IPS-20b (cell line): ENCODE data around the gene NAA40.
"Not testable (repeated sequence)": the region's sequence is repeated elsewhere in the genome, so short reads cannot be mapped to it uniquely, and the experiment has no call there.

ENCODE experiments used
- H3K27ac ChIP-seq: one replicate; pipeline ENCODE4 v1.5.1; 2013; ENCODE audit warnings: low read length
- H3K27me3 ChIP-seq: 2 replicates; pipeline ENCODE4 v1.6.1; 2013; ENCODE audit warnings: mild to moderate bottlenecking, low read length, inconsistent platforms; ENCODE audit not compliant: insufficient read depth
- H3K36me3 ChIP-seq: 2 replicates; pipeline ENCODE4 v1.6.1; 2013; ENCODE audit warnings: low read depth, mild to moderate bottlenecking, inconsistent platforms, low read length, moderate library complexity; ENCODE audit not compliant: insufficient read depth
- H3K4me1 ChIP-seq: 2 replicates; pipeline ENCODE4 v1.6.1; 2013; ENCODE audit warnings: mild to moderate bottlenecking, control low read depth, inconsistent platforms, low read length, moderate library complexity; ENCODE audit not compliant: insufficient read depth
- H3K4me3 ChIP-seq: 2 replicates; pipeline ENCODE4 v1.5.1; 2013; ENCODE audit warnings: mild to moderate bottlenecking, low read length, inconsistent platforms
- H3K9ac ChIP-seq: 2 replicates; pipeline ENCODE4 v1.6.1; 2013; ENCODE audit warnings: low read depth, mild to moderate bottlenecking, inconsistent platforms, low read length, moderate library complexity
- H3K9me3 ChIP-seq: 2 replicates; pipeline ENCODE4 v1.6.1; 2013; ENCODE audit warnings: mild to moderate bottlenecking, low read depth, low read length, inconsistent platforms; ENCODE audit not compliant: insufficient read depth

NAA40 gene

GRCh38 chr11:63973912-63974258, 35.1 kb downstream of the NAA40 start:
- peaks cover 21% of the 10 kb centered on the region for H3K27me3 ChIP-seq
- H3K4me3 ChIP-seq = peak overlapping the region; percentile 42; the same call in 1 of the 2 replicates
- not testable (repeated sequence) for H3K9me3 ChIP-seq, H3K36me3 ChIP-seq, H3K27ac ChIP-seq
- H3K9ac ChIP-seq = peak overlapping the region; percentile 42; the same call in 1 of the 2 replicates
- H3K4me1 ChIP-seq = peaks cover 14% of the 10 kb centered on the region

GRCh38 chr11:63974259-63975143, 35.7 kb downstream of the NAA40 start, which contains the start of gene COX8A:
Gene COX8A (plus strand): TSS chr11:63974620. CDS start chr11:63974681, 61 bp downstream.
- H3K9me3 ChIP-seq = no peaks in the 10 kb centered on the region

GRCh38 chr11:63978551-63979239, 39.9 kb downstream of the NAA40 start:
- Histone ChIP-seq H3K9me3 (no peaks in the 10 kb centered on the region), H3K27ac (peak overlapping the region; percentile 86), H3K9ac (peak overlapping the region; percentile 70), H3K27me3 (no peaks in the 10 kb centered on the region), H3K4me3 (peak overlapping the region; percentile 49; the same call in 1 of the 2 replicates), H3K4me1 (peaks cover 18% of the 10 kb centered on the region), H3K36me3 (peaks cover 7% of the 10 kb centered on the region)

More at GRCh38 chr11:63974259-63975143, 35.7 kb downstream of the NAA40 start, which contains the start of gene COX8A:
- Histone ChIP-seq H3K4me3 (peak within 1 kb of the TSS; percentile 97), H3K9ac (peak within 1 kb of the TSS; percentile 97), H3K27ac (peak within 1 kb of the TSS; percentile 98), H3K27me3 (peaks cover 15% of the 10 kb centered on the region), H3K4me1 (peaks cover 18% of the 10 kb centered on the region), H3K36me3 (peaks cover 7% of the 10 kb centered on the region)

- H3K9me3 ChIP-seq = no peaks in the 10 kb centered on the region
- H3K36me3 ChIP-seq = peaks cover 7% of the 10 kb centered on the region
- H3K9ac ChIP-seq = peak overlapping the region; percentile 70; the same call in 1 of the 2 replicates
- peaks cover 18% of the 10 kb centered on the region for H3K4me1 ChIP-seq
- peak overlapping the region; percentile 86 for H3K27ac ChIP-seq
- no peaks in the 10 kb centered on the region for H3K27me3 ChIP-seq
- peak overlapping the region; percentile 49; the same call in 1 of the 2 replicates for H3K4me3 ChIP-seq
Measured at GRCh38 chr11:63979426-63979825, 40.6 kb downstream of the NAA40 start.

GRCh38 chr11:63985812-63986155, 47.0 kb downstream of the NAA40 start:
- Histone ChIP-seq H3K27ac (peak overlapping the region; percentile 12), H3K9ac (peak overlapping the region; percentile 96; the same call in 1 of the 2 replicates), H3K4me1 (peaks cover 12% of the 10 kb centered on the region), H3K27me3 (no peaks in the 10 kb centered on the region), H3K4me3 (peak overlapping the region; percentile 75), H3K36me3 (peaks cover 30% of the 10 kb centered on the region), H3K9me3 (no peaks in the 10 kb centered on the region)

- H3K27me3 ChIP-seq = no peaks in the 10 kb centered on the region
- peak within 1 kb of the TSS; percentile 75 for H3K4me3 ChIP-seq
- H3K27ac ChIP-seq = peak within 1 kb of the TSS; percentile 97
- H3K9ac ChIP-seq = peak within 1 kb of the TSS; percentile 96
- H3K9me3 ChIP-seq = no peaks in the 10 kb centered on the region
- peaks cover 36% of the 10 kb centered on the region for H3K36me3 ChIP-seq
- H3K4me1 ChIP-seq = peaks cover 12% of the 10 kb centered on the region
Measured at GRCh38 chr11:63986156-63986931, 47.5 kb downstream of the NAA40 start, which contains the start of gene OTUB1. Gene OTUB1 (plus strand): TSS chr11:63986438. CDS start chr11:63986457, 19 bp downstream.

- Histone ChIP-seq H3K4me1 (peaks cover 12% of the 10 kb centered on the region), H3K4me3 (peak overlapping the region; percentile 75), H3K9me3 (no peaks in the 10 kb centered on the region), H3K27me3 (no peaks in the 10 kb centered on the region), H3K36me3 (peaks cover 42% of the 10 kb centered on the region), H3K27ac (peak overlapping the region; percentile 97), H3K9ac (peak overlapping the region; percentile 96; the same call in 1 of the 2 replicates)
Measured at GRCh38 chr11:63986932-63987513, 48.2 kb downstream of the NAA40 start.

- H3K4me3 ChIP-seq = no peak overlapping the region
- no peak overlapping the region for H3K9ac ChIP-seq
- no peak overlapping the region for H3K27ac ChIP-seq
- peaks cover 81% of the 10 kb centered on the region for H3K36me3 ChIP-seq
- peaks cover 8% of the 10 kb centered on the region for H3K4me1 ChIP-seq
- H3K9me3 ChIP-seq = no peaks in the 10 kb centered on the region
- no peaks in the 10 kb centered on the region for H3K27me3 ChIP-seq
Measured at GRCh38 chr11:63991558-63991957, 52.8 kb downstream of the NAA40 start.

- Histone ChIP-seq H3K4me3 (no peak overlapping the region), H3K27me3 (no peaks in the 10 kb centered on the region), H3K36me3 (peaks cover 85% of the 10 kb centered on the region), H3K9me3 (no peaks in the 10 kb centered on the region), H3K9ac (no peak overlapping the region), H3K27ac (no peak overlapping the region), H3K4me1 (peaks cover 4% of the 10 kb centered on the region; the same call in 1 of the 2 replicates)
Measured at GRCh38 chr11:63993100-63993499, 54.3 kb downstream of the NAA40 start.

GRCh38 chr11:63993993-63994392, 55.2 kb downstream of the NAA40 start:
- no peak overlapping the region for H3K27ac ChIP-seq
- peaks cover 77% of the 10 kb centered on the region for H3K36me3 ChIP-seq

GRCh38 chr11:63996512-63996911, 57.7 kb downstream of the NAA40 start:
- no peak overlapping the region for H3K4me3 ChIP-seq
- peaks cover 5% of the 10 kb centered on the region; the same call in 1 of the 2 replicates for H3K4me1 ChIP-seq
- H3K27ac ChIP-seq = no peak overlapping the region
- peaks cover 57% of the 10 kb centered on the region for H3K36me3 ChIP-seq
- H3K9me3 ChIP-seq = no peaks in the 10 kb centered on the region
- no peak overlapping the region for H3K9ac ChIP-seq
- H3K27me3 ChIP-seq = peaks cover 19% of the 10 kb centered on the region

More at GRCh38 chr11:63993993-63994392, 55.2 kb downstream of the NAA40 start:
- H3K27me3 ChIP-seq = no peaks in the 10 kb centered on the region
- no peak overlapping the region for H3K9ac ChIP-seq
- H3K4me3 ChIP-seq = no peak overlapping the region
- H3K4me1 ChIP-seq = peaks cover 5% of the 10 kb centered on the region; the same call in 1 of the 2 replicates
- H3K9me3 ChIP-seq = no peaks in the 10 kb centered on the region
